Fibroblast of lung (primary cell): ENCODE data around the gene UGT1A7. TPM values are rescaled to one million over a fixed set of nuclear protein-coding genes. Genes with fewer than 3 reads are reported as not detected.

ENCODE experiments used
- DNase-seq, 2 donors: peaks; one replicate each; pipeline versions ENCODE4 v3.0.0 to v3.0.0-alpha.2; 2010; ENCODE audit warnings: low read depth in 2 of 2
- H2AFZ ChIP-seq: 2 replicates; pipeline ENCODE4 v1.5.1; 2012; ENCODE audit warnings: low read length, control low read depth, inconsistent platforms
- H3K27ac ChIP-seq: 2 replicates; pipeline ENCODE4 v1.5.1; 2011; ENCODE audit warnings: low read length, control low read depth; ENCODE audit not compliant: insufficient read depth
- H3K27me3 ChIP-seq: 2 replicates; pipeline ENCODE4 v1.5.1; 2011; ENCODE audit warnings: mild to moderate bottlenecking, low read length; ENCODE audit not compliant: control insufficient read depth, insufficient read depth
- H3K36me3 ChIP-seq: 2 replicates; pipeline ENCODE4 v1.5.1; 2011; ENCODE audit warnings: low read length; ENCODE audit not compliant: control insufficient read depth, insufficient read depth
- H3K4me1 ChIP-seq: 2 replicates; pipeline ENCODE4 v1.5.1; 2011; ENCODE audit warnings: low read length; ENCODE audit not compliant: control insufficient read depth, insufficient read depth; ENCODE audit errors: extremely low read depth
- H3K4me2 ChIP-seq: 2 replicates; pipeline ENCODE4 v1.5.1; 2011; ENCODE audit warnings: low read length, control low read depth; ENCODE audit not compliant: insufficient read depth; ENCODE audit errors: extremely low read depth
- H3K4me3 ChIP-seq, 4 experiments: fragments of 200-600 bp in 1 of 4; sonication (generic) in 1 of 4; replicated peaks in 1 of 4; 2 replicates each; pipeline ENCODE4 v1.5.1; 2011 to 2016; ENCODE audit warnings: low read length in 4 of 4, low read depth in 3 of 4, mild to moderate bottlenecking in 3 of 4, control low read depth in 2 of 4, inconsistent platforms in 1 of 4, mixed read lengths in 1 of 4; ENCODE audit not compliant: insufficient read depth in 1 of 4; ENCODE audit errors: control extremely low read depth in 1 of 4
- H3K79me2 ChIP-seq: 2 replicates; pipeline ENCODE4 v1.5.1; 2012; ENCODE audit warnings: mild to moderate bottlenecking, low read length, inconsistent platforms; ENCODE audit not compliant: control insufficient read depth, insufficient read depth
- H3K9ac ChIP-seq: 2 replicates; pipeline ENCODE4 v1.5.1; 2011; ENCODE audit warnings: mild to moderate bottlenecking, low read length, control low read depth; ENCODE audit not compliant: insufficient read depth
- H3K9me3 ChIP-seq: 2 replicates; pipeline ENCODE4 v1.5.1; 2012; ENCODE audit warnings: low read depth, low read length; ENCODE audit not compliant: control insufficient read depth, insufficient read depth
- H4K20me1 ChIP-seq: 2 replicates; pipeline ENCODE4 v1.5.1; 2011; ENCODE audit warnings: low read length; ENCODE audit not compliant: control insufficient read depth, insufficient read depth; ENCODE audit errors: extremely low read depth
- CTCF ChIP-seq, 2 donors: IDR thresholded peaks in 1 of 2; conservative IDR thresholded peaks in 1 of 2; 1 replicate in 1 of 2; 2 replicates in 1 of 2; pipeline ENCODE4 v1.5.1; 2011 to 2012; ENCODE audit warnings: low read length in 2 of 2, control low read depth in 1 of 2, inconsistent platforms in 1 of 2, low read depth in 1 of 2, mild to moderate bottlenecking in 1 of 2
- EZH2 ChIP-seq: IDR thresholded peaks from 2 replicates; pipeline ENCODE4 v1.5.1; 2012; ENCODE audit warnings: low read length, control low read depth, mild to moderate bottlenecking; ENCODE audit errors: missing control alignments
- polyA plus RNA-seq, 2 donors: library from polyadenylated mRNA; depleted of rRNA in 1 of 2; stranded (reverse) in 1 of 2; unstranded in 1 of 2; fragments of >200 nt; gene quantifications; 2 replicates each; pipeline ENCODE4 v1.2.1, GENCODE V29; 2011 to 2012; ENCODE audit warnings: missing spikeins in 1 of 2
- total RNA-seq: library from RNA; depleted of rRNA; stranded (reverse); fragments of >200 nt; gene quantifications from 2 replicates; pipeline ENCODE4 v1.2.1, GENCODE V29; 2014

Gene UGT1A7
- total and polyA plus RNA-seq, 2 donors (not counting 1 experiment from before 2014, with no cell fraction given) = not detected

DNA sequence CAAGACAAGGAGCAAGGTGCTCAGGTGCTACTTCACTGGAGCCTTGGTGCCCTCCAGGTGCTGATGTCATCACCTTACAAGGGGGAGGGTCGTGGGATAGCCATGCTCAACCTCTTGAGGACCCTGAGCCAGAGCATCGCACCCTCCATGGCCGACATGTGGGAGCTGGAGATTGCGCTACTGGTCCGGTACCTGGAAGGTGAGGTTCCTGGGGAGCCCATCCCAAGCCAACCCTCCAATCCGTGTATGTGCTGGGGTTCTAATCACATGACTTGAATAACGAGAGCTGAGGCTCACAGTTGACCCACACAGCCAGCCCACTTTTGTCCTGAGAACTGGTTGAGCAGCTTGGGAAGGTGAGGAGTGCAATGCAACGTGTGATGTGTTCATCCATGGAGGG is 122.3 kb downstream of the UGT1A7 start:
- no peak overlapping the region for H3K4me2 ChIP-seq
- H4K20me1 ChIP-seq = no peaks in the 10 kb centered on the region
- no peaks in the 10 kb centered on the region for H3K4me1 ChIP-seq
- H3K36me3 ChIP-seq = no peaks in the 10 kb centered on the region
- H3K9me3 ChIP-seq = no peaks in the 10 kb centered on the region
- no peak overlapping the region for H2AFZ ChIP-seq
- H3K4me3 ChIP-seq = no peak overlapping the region
- H3K27ac ChIP-seq = no peak overlapping the region
- H3K27me3 ChIP-seq = peaks cover 3% of the 10 kb centered on the region
- DNase-seq = no peak
- no peak overlapping the region for H3K9ac ChIP-seq
- H3K79me2 ChIP-seq = no peaks in the 10 kb centered on the region
- TF ChIP-seq CTCF (conservative IDR thresholded peaks at IDR 0.05 in 1 of 2, IDR thresholded peaks at IDR 0.05 in 1 of 2; ENCODE audit: low read depth in 1 of 2, low read length in 2 of 2) = no peak
- no peak for TF ChIP-seq EZH2

DNA sequence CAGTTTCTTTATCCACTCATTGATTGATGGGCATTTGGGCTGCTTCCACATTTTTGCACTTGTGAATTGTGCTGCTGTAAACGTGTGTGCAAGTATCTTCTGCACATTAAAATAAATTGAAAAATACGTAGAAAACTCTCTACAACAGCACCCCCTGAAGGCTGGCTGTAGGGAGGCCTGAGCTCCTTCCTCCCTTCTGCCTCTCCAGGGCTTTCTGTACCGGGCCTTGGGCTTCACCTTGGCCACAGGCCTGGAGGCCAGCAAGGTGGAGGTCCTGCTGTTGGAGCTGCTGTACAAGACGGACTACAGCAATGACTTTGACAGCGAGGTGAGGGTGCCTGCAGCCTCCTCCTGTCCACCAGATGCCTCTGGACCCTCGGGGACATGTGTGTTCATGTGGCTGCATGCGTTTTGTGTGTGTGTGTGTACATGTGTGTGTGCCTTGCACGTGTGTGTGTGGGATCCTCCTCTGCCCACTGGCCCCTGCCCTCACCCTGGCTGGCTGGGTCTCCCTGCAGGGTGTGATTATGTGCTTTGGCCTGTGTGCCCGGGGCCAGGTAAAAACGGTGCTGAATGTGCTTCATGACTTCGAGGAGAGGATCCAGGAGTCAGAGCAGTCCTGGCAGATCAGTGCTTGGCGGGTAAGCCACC is 125.6 kb downstream of the UGT1A7 start:
- no peak for TF ChIP-seq CTCF (conservative IDR thresholded peaks at IDR 0.05 in 1 of 2, IDR thresholded peaks at IDR 0.05 in 1 of 2; ENCODE audit: low read depth in 1 of 2, low read length in 2 of 2)
- TF ChIP-seq EZH2 = no peak
- Histone ChIP-seq H3K4me3 (no peak overlapping the region), H3K9me3 (no peaks in the 10 kb centered on the region), H3K79me2 (no peaks in the 10 kb centered on the region), H3K27me3 (peaks cover 3% of the 10 kb centered on the region), H4K20me1 (no peaks in the 10 kb centered on the region), H3K4me1 (no peaks in the 10 kb centered on the region), H3K9ac (no peak overlapping the region), H3K36me3 (no peaks in the 10 kb centered on the region), H2AFZ (no peak overlapping the region), H3K27ac (no peak overlapping the region), H3K4me2 (no peak overlapping the region)
- DNase-seq = no peak

DNA sequence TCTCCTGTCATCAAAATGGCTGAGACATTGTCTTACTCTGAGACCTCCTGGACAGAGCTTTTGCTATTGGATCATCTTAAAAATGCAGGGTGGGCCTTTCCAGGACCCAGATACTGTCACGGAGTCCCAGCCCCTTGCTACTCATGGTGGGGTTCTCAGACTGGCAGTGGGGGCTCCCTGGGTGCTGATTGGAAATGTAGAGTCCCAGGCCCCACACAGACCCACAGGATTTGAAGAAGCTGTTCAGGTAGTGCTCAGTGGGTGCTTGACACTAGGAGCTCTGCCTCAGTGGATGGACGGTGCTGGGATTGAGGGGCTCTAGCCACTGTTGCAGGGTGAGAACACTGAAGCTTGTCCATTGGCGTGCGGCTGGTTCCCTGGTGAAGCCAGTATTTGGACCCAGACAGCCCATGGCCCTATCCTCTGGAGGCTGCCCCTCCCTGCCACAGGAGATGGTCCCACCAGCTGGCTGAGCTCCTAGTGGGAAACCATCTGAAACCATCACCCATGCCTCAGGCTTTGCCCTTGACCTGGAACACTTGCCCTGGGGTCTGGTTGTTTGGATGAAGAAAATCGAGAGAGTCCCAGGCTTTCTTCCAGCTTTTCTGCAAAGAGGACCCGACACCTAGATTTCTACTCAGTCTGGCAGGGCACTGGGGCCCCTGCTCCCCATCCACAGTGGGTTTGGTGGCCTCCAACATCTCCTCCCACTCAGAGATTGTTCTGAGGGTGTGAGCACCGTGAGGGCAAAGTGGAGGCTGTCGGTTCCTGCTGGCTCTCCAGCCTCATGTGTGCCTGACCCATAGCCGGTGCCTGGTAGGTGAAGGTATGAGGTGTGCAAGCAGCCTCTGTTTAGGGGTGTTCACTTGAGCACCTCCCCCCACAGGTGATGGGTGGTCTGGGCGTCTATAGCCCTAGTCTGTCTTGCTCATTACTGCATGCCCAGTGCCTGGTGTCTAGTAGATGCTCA is 126.5 kb downstream of the UGT1A7 start:
- no peak for DNase-seq
- no peak for TF ChIP-seq CTCF (conservative IDR thresholded peaks at IDR 0.05 in 1 of 2, IDR thresholded peaks at IDR 0.05 in 1 of 2; ENCODE audit: low read depth in 1 of 2, low read length in 2 of 2)

More for the DNA sequence above, 126.5 kb downstream of the UGT1A7 start:
- H3K9me3 ChIP-seq = no peaks in the 10 kb centered on the region
- no peaks in the 10 kb centered on the region for H3K4me1 ChIP-seq
- H2AFZ ChIP-seq = no peak overlapping the region
- H3K4me2 ChIP-seq = no peak overlapping the region
- no peak overlapping the region for H3K27ac ChIP-seq
- H3K9ac ChIP-seq = no peak overlapping the region
- H3K36me3 ChIP-seq = no peaks in the 10 kb centered on the region
- H3K4me3 ChIP-seq = no peak overlapping the region
- H3K27me3 ChIP-seq = peaks cover 3% of the 10 kb centered on the region
- H3K79me2 ChIP-seq = no peaks in the 10 kb centered on the region
- H4K20me1 ChIP-seq = no peaks in the 10 kb centered on the region
